ENCODE results near the gene PTP4A2.

- TF ChIP-seq CTCF (IDR thresholded peaks at IDR 0.05; ENCODE audit: borderline replicate concordance, extremely low read depth, low read length, poor library complexity, severe bottlenecking) = no peak
- TF ChIP-seq EZH2 (IDR thresholded peaks at IDR 0.05; ENCODE audit: borderline replicate concordance, low read depth, low read length, severe bottlenecking) = no peak
These were observed 60.1 kb downstream of the PTP4A2 start for GRCh38 chr1:31878058-31878457.

All from DND-41 (cell line).